Neural cell (in vitro differentiated cells): ENCODE data around the gene FRY. TPM values are rescaled to one million over a fixed set of nuclear protein-coding genes. Genes with fewer than 3 reads are reported as not detected.

Experiments
- H2AFZ ChIP-seq: fragments of 200-600, 300-800 bp; sonication (generic), shearing (Covaris generic); 2 replicates; pipeline ENCODE4 v1.6.0; 2014; ENCODE audit warnings: low read depth, mild to moderate bottlenecking, antibody characterized with exemption, low read length, moderate library complexity
- H3F3A ChIP-seq: fragments of 200-600 bp; shearing (Covaris generic); 2 replicates; pipeline ENCODE4 v1.6.1; 2016; ENCODE audit warnings: mild to moderate bottlenecking, moderate library complexity, mixed read lengths, antibody characterized with exemption, low read length; ENCODE audit not compliant: insufficient read depth, poor library complexity, severe bottlenecking
- H3K27ac ChIP-seq: fragments of 200-600, 300-800 bp; sonication (generic), shearing (Covaris generic); 2 replicates; pipeline ENCODE4 v1.5.1; 2014; ENCODE audit warnings: mild to moderate bottlenecking, low read length, moderate library complexity
- H3K27me3 ChIP-seq: fragments of 300-800, 200-600 bp; sonication (generic), shearing (Covaris generic); 2 replicates; pipeline ENCODE4 v1.6.0; 2014; ENCODE audit warnings: mild to moderate bottlenecking, low read depth, low read length, moderate library complexity; ENCODE audit not compliant: insufficient read depth
- H3K36me3 ChIP-seq: fragments of 300-800, 200-600 bp; sonication (generic), shearing (Covaris generic); 2 replicates; pipeline ENCODE4 v1.5.1; 2014; ENCODE audit warnings: mild to moderate bottlenecking, antibody characterized with exemption, low read length, moderate library complexity; ENCODE audit not compliant: insufficient read depth
- H3K4me2 ChIP-seq: fragments of 300-800, 200-600 bp; sonication (generic), shearing (Covaris generic); 2 replicates; pipeline ENCODE4 v1.6.0; 2014; ENCODE audit warnings: mild to moderate bottlenecking, low read length
- H3K4me3 ChIP-seq: fragments of 300-800, 200-600 bp; sonication (generic), shearing (Covaris generic); 2 replicates; pipeline ENCODE4 v1.5.1; 2014; ENCODE audit warnings: mild to moderate bottlenecking, low read length, moderate library complexity
- H3K79me2 ChIP-seq: fragments of 200-600 bp; shearing (Covaris generic); replicated peaks from 2 replicates; pipeline ENCODE4 v1.6.0; 2014; ENCODE audit warnings: mild to moderate bottlenecking, low read length, moderate library complexity; ENCODE audit not compliant: insufficient read depth
- H3K9ac ChIP-seq: fragments of 300-800, 200-600 bp; sonication (generic), shearing (Covaris generic); 2 replicates; pipeline ENCODE4 v1.6.1; 2016; ENCODE audit warnings: mild to moderate bottlenecking, low read length, mixed read lengths
- H3K9me2 ChIP-seq: fragments of 200-600 bp; shearing (Covaris generic); 2 replicates; pipeline ENCODE4 v1.6.1; 2016; ENCODE audit warnings: mild to moderate bottlenecking, low read length, mixed read lengths; ENCODE audit not compliant: insufficient read depth
- H3K9me3 ChIP-seq: fragments of 200-600, 300-800 bp; sonication (generic), shearing (Covaris generic); 2 replicates; pipeline ENCODE4 v1.6.1; 2016; ENCODE audit warnings: mild to moderate bottlenecking, mixed run types, low read length, moderate library complexity, mixed read lengths
- H4K20me1 ChIP-seq: fragments of 200-600 bp; shearing (Covaris generic); 2 replicates; pipeline ENCODE4 v1.6.1; 2016; ENCODE audit warnings: mild to moderate bottlenecking, mixed run types; ENCODE audit not compliant: insufficient read depth
- CTCF ChIP-seq: fragments of 450-650 bp; IDR thresholded peaks from 2 replicates; pipeline ENCODE4 v1.5.1; 2014; ENCODE audit warnings: antibody characterized with exemption, mild to moderate bottlenecking, moderate library complexity; ENCODE audit not compliant: poor library complexity, severe bottlenecking
- EP300 ChIP-seq: fragments of 450-650 bp; conservative IDR thresholded peaks from 2 replicates; pipeline ENCODE4 v1.6.1; 2014; ENCODE audit warnings: antibody characterized with exemption, mild to moderate bottlenecking, moderate library complexity; ENCODE audit not compliant: poor library complexity, severe bottlenecking
- EZH2 ChIP-seq: fragments of 200-600, 300-800 bp; shearing (Covaris generic), sonication (generic); IDR thresholded peaks from 2 replicates; pipeline ENCODE4 v1.6.1; 2014; ENCODE audit warnings: antibody characterized with exemption, low read length, borderline replicate concordance, mild to moderate bottlenecking; ENCODE audit not compliant: insufficient read depth, poor library complexity, severe bottlenecking
- MXI1 ChIP-seq: fragments of 450-650 bp; conservative IDR thresholded peaks from 2 replicates; pipeline ENCODE4 v1.6.1; 2014; ENCODE audit warnings: antibody characterized with exemption, mild to moderate bottlenecking; ENCODE audit not compliant: poor library complexity, severe bottlenecking
- POLR2AphosphoS5 ChIP-seq: IDR thresholded peaks from 2 replicates; pipeline ENCODE4 v1.6.1; 2012
- RAD21 ChIP-seq: fragments of 450-650 bp; conservative IDR thresholded peaks from 2 replicates; pipeline ENCODE4 v1.6.1; 2014; ENCODE audit warnings: antibody characterized with exemption, mild to moderate bottlenecking, moderate library complexity
- REST ChIP-seq: IDR thresholded peaks from 2 replicates; pipeline ENCODE4 v1.6.1; 2012; ENCODE audit warnings: borderline replicate concordance
- SMC3 ChIP-seq: fragments of 450-650 bp; conservative IDR thresholded peaks from 2 replicates; pipeline ENCODE4 v1.6.1; 2014; ENCODE audit warnings: antibody characterized with exemption, mild to moderate bottlenecking, moderate library complexity; ENCODE audit not compliant: poor library complexity
- TAF1 ChIP-seq: IDR thresholded peaks from 2 replicates; pipeline ENCODE4 v1.6.1; 2012; ENCODE audit warnings: low read depth
- polyA plus RNA-seq: library from polyadenylated mRNA; depleted of rRNA; stranded (reverse); fragments of >200 nt; gene quantifications from 2 replicates; pipeline ENCODE4 v1.2.3, GENCODE V29; 2014

Gene FRY
- polyA plus RNA-seq, 1 donor from 2014 or later, result 49.3 TPM

- Histone ChIP-seq H3K36me3 (peaks cover 9% of the 10 kb centered on the region), H3K4me3 (no peak overlapping the region), H3K9me2 (no peaks in the 10 kb centered on the region), H3K79me2 (peaks cover 6% of the 10 kb centered on the region), H4K20me1 (no peaks in the 10 kb centered on the region), H3K9ac (no peak overlapping the region), H3K27ac (no peak overlapping the region), H3K27me3 (no peaks in the 10 kb centered on the region), H2AFZ (no peak overlapping the region), H3K4me2 (no peak overlapping the region), H3F3A (no peaks in the 10 kb centered on the region), H3K9me3 (no peaks in the 10 kb centered on the region)
- TF ChIP-seq POLR2AphosphoS5, result no peak
- TF ChIP-seq CTCF, result no peak
Observed at GRCh38 chr13:32044446-32044845, 12.9 kb downstream of the FRY start.

DNA sequence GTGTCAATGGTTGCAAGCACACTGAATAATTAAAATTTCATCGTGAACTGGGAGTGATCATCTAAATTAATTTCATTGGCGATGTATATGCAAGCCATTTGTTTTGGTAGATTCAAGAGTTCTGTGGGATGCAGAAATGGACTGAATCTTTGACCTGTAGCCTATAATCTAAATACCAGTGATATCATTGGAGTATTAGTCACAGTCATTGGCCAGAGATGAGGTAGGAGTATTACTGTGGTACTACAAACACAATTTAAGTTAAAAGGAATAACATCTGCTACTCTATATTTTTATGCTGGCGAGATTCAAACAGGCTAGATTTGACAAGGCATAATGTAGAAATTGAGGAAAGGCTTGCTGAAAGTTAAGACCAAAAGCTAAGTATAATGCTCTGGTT is 14.0 kb downstream of the FRY start:
- H3K79me2 ChIP-seq, result peaks cover 6% of the 10 kb centered on the region
- H3K4me3 ChIP-seq, result no peak overlapping the region
- H3K36me3 ChIP-seq, result peaks cover 4% of the 10 kb centered on the region
- TF ChIP-seq POLR2AphosphoS5, result no peak
- TF ChIP-seq CTCF, result no peak
- no peak for TF ChIP-seq TAF1
- no peak for TF ChIP-seq RAD21
- TF ChIP-seq EZH2, result no peak
- TF ChIP-seq EP300, result no peak
- TF ChIP-seq SMC3, result no peak
- no peak for TF ChIP-seq REST
- TF ChIP-seq MXI1, result no peak
- no peak overlapping the region for H3K4me2 ChIP-seq
- H3K9ac ChIP-seq, result no peak overlapping the region
- H3K27ac ChIP-seq, result no peak overlapping the region
- no peaks in the 10 kb centered on the region for H3K9me2 ChIP-seq
- no peaks in the 10 kb centered on the region for H3K9me3 ChIP-seq
- no peaks in the 10 kb centered on the region for H4K20me1 ChIP-seq
- H3K27me3 ChIP-seq, result no peaks in the 10 kb centered on the region
- no peak overlapping the region for H2AFZ ChIP-seq
- no peaks in the 10 kb centered on the region for H3F3A ChIP-seq
